Mesenchymal stem cell (in vitro differentiated cells and primary cell): ENCODE measurements around the gene ACVR1.

Source experiments
- DNase-seq: peaks from one replicate; pipeline ENCODE4 v3.0.0-alpha.2; 2013
- H2AFZ ChIP-seq: one replicate; pipeline ENCODE4 v1.6.1; 2013; ENCODE audit warnings: low read depth, mild to moderate bottlenecking, control low read depth, inconsistent platforms, low read length, moderate library complexity
- H2AK5ac ChIP-seq: 2 replicates; pipeline ENCODE4 v1.6.1; 2013; ENCODE audit warnings: low read length, moderate library complexity, mild to moderate bottlenecking, inconsistent platforms; ENCODE audit not compliant: severe bottlenecking
- H2BK120ac ChIP-seq: one replicate; pipeline ENCODE4 v1.6.1; 2013; ENCODE audit warnings: low read depth, mild to moderate bottlenecking, inconsistent platforms, low read length, moderate library complexity
- H2BK12ac ChIP-seq, 2 experiments: one replicate each; pipeline ENCODE4 v1.6.1; 2013; ENCODE audit warnings: inconsistent platforms in 2 of 2, low read length in 2 of 2, mild to moderate bottlenecking in 2 of 2, moderate library complexity in 2 of 2, control low read depth in 1 of 2
- H2BK15ac ChIP-seq: one replicate; pipeline ENCODE4 v1.6.1; 2013; ENCODE audit warnings: mild to moderate bottlenecking, low read depth, inconsistent platforms; ENCODE audit not compliant: poor library complexity, severe bottlenecking
- H2BK5ac ChIP-seq: 2 replicates; pipeline ENCODE4 v1.6.1; 2013; ENCODE audit warnings: low read depth, mild to moderate bottlenecking, low read length, control low read depth, inconsistent platforms; ENCODE audit not compliant: poor library complexity, severe bottlenecking
- H3K14ac ChIP-seq, 2 experiments: one replicate each; pipeline ENCODE4 v1.6.1; 2013; ENCODE audit warnings: inconsistent platforms in 2 of 2, low read length in 2 of 2, control low read depth in 1 of 2, mild to moderate bottlenecking in 1 of 2, moderate library complexity in 1 of 2
- H3K18ac ChIP-seq, 2 experiments: one replicate each; pipeline ENCODE4 v1.6.1; 2013; ENCODE audit warnings: inconsistent platforms in 2 of 2, low read length in 2 of 2, control low read depth in 1 of 2, low read depth in 1 of 2, mild to moderate bottlenecking in 1 of 2
- H3K23ac ChIP-seq, 2 experiments: one replicate each; pipeline ENCODE4 v1.6.1; 2013; ENCODE audit warnings: inconsistent platforms in 2 of 2, low read length in 2 of 2, mild to moderate bottlenecking in 2 of 2, moderate library complexity in 2 of 2, control low read depth in 1 of 2
- H3K27ac ChIP-seq: 2 replicates; pipeline ENCODE4 v1.5.1; 2013; ENCODE audit warnings: mild to moderate bottlenecking, moderate library complexity, low read length, control low read depth, inconsistent platforms; ENCODE audit not compliant: poor library complexity, severe bottlenecking
- H3K27me3 ChIP-seq, 2 experiments: 2 replicates each; pipeline versions ENCODE4 v1.6.1 to v1.7.0; 2013; ENCODE audit warnings: low read length in 2 of 2, mild to moderate bottlenecking in 2 of 2, moderate library complexity in 2 of 2, control low read depth in 1 of 2, inconsistent platforms in 1 of 2; ENCODE audit not compliant: control insufficient read depth in 1 of 2, insufficient read depth in 1 of 2
- H3K36me3 ChIP-seq, 2 experiments: 2 replicates each; pipeline versions ENCODE4 v1.6.1 to v1.7.0; 2013; ENCODE audit warnings: low read length in 2 of 2, control low read depth in 1 of 2, inconsistent platforms in 1 of 2, low read depth in 1 of 2, mild to moderate bottlenecking in 1 of 2; ENCODE audit not compliant: insufficient read depth in 2 of 2, control insufficient read depth in 1 of 2
- H3K4ac ChIP-seq, 2 experiments: one replicate each; pipeline ENCODE4 v1.6.1; 2013; ENCODE audit warnings: inconsistent platforms in 2 of 2, low read length in 2 of 2, mild to moderate bottlenecking in 2 of 2, moderate library complexity in 2 of 2, control low read depth in 1 of 2, low read depth in 1 of 2
- H3K4me1 ChIP-seq: 2 replicates; pipeline ENCODE4 v1.6.1; 2013; ENCODE audit warnings: low read depth, low read length, control low read depth; ENCODE audit not compliant: control insufficient read depth, insufficient read depth
- H3K4me2 ChIP-seq: 2 replicates; pipeline ENCODE4 v1.6.1; 2013; ENCODE audit warnings: low read length, mild to moderate bottlenecking, inconsistent platforms; ENCODE audit not compliant: poor library complexity, severe bottlenecking
- H3K4me3 ChIP-seq, 2 experiments: 2 replicates each; pipeline versions ENCODE4 v1.5.1 to v1.7.0; 2013; ENCODE audit warnings: low read length in 2 of 2, mild to moderate bottlenecking in 2 of 2, control low read depth in 1 of 2, low read depth in 1 of 2; ENCODE audit not compliant: insufficient read depth in 1 of 2
- H3K79me1 ChIP-seq: replicated peaks from 2 replicates; pipeline ENCODE4 v1.6.1; 2013; ENCODE audit warnings: mild to moderate bottlenecking, control low read depth, low read length, inconsistent platforms; ENCODE audit not compliant: poor library complexity, severe bottlenecking
- H3K9ac ChIP-seq: 2 replicates; pipeline ENCODE4 v1.7.0; 2013; ENCODE audit warnings: mild to moderate bottlenecking, low read length, moderate library complexity
- H3K9me3 ChIP-seq: 2 replicates; pipeline ENCODE4 v1.7.0; 2013; ENCODE audit warnings: mild to moderate bottlenecking, low read length; ENCODE audit not compliant: control insufficient read depth
- H4K8ac ChIP-seq: one replicate; pipeline ENCODE4 v1.6.1; 2013; ENCODE audit warnings: inconsistent platforms, mild to moderate bottlenecking, low read length, moderate library complexity
- H4K91ac ChIP-seq: one replicate; pipeline ENCODE4 v1.6.1; 2013; ENCODE audit warnings: mild to moderate bottlenecking, low read length, inconsistent platforms
- WGBS: methylation state at CpG from one replicate; pipeline ENCODE4 v1.1.7; 2013; ENCODE audit warnings: mixed read lengths; 5-methylcytosine and 5-hydroxymethylcytosine counted together

The ACVR1 gene

DNA sequence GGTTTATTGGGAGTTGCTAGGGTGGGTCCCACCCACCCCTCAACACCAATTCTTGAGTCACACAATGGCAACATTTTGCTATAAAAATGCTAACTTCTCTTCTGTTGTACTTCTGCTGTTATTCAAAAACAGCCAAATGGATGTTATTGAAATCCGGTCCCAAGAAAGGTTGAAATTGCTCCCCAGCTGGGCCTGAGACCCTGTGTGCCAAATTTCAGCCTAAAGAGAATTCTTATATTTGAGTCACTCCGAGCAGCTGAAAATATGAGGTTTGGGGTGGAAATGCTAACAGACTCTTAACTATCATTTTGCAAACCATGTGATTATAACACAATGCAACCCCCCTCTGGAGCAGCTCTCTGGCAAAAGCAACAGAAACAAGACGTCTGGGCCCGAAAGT, 27.0 kb upstream of the ACVR1 start:
- 84% methylated on average over 3 of the region's 4 CpGs for WGBS
- Histone ChIP-seq H3K4ac (no peak overlapping the region), H3K9ac (peak overlapping the region; percentile 59)

GRCh38 chr2:157902692-157903091, 26.6 kb upstream of the ACVR1 start:
- no peaks in the 10 kb centered on the region for H3K79me1 ChIP-seq
- no peak overlapping the region for H2BK120ac ChIP-seq
- no peak overlapping the region for H3K4ac ChIP-seq
- no peak overlapping the region for H3K27ac ChIP-seq
- no peak overlapping the region for H2AK5ac ChIP-seq
- peak overlapping the region; percentile 59 for H3K9ac ChIP-seq
- no peaks in the 10 kb centered on the region for H3K27me3 ChIP-seq
- H3K36me3 ChIP-seq, result no peaks in the 10 kb centered on the region
- no peak overlapping the region for H3K4me2 ChIP-seq
- WGBS, result no CpG with 5 or more reads among the region's 1 CpG
- peaks cover 4% of the 10 kb centered on the region for H3K4me1 ChIP-seq
- no peak overlapping the region for H2AFZ ChIP-seq
- H3K4me3 ChIP-seq, result peak overlapping the region in 1 of 2 experiments; percentile 55
- H4K91ac ChIP-seq, result no peak overlapping the region
- H2BK12ac ChIP-seq, result no peak overlapping the region
- no peak overlapping the region for H2BK5ac ChIP-seq
- no peak overlapping the region for H4K8ac ChIP-seq
- no peak overlapping the region for H3K18ac ChIP-seq
- H3K9me3 ChIP-seq, result no peaks in the 10 kb centered on the region
- no peak for DNase-seq
- no peak overlapping the region for H3K23ac ChIP-seq
- H3K14ac ChIP-seq, result no peak overlapping the region
- no peak overlapping the region for H2BK15ac ChIP-seq

More for the DNA sequence above, 27.0 kb upstream of the ACVR1 start:
- no peak overlapping the region for H2BK120ac ChIP-seq
- H2BK12ac ChIP-seq, result no peak overlapping the region
- no peak overlapping the region for H4K91ac ChIP-seq
- H3K23ac ChIP-seq, result no peak overlapping the region
- no peak overlapping the region for H2BK5ac ChIP-seq
- H2AK5ac ChIP-seq, result no peak overlapping the region
- no peak overlapping the region for H3K14ac ChIP-seq
- H3K79me1 ChIP-seq, result no peaks in the 10 kb centered on the region
- H3K18ac ChIP-seq, result no peak overlapping the region
- H3K4me3 ChIP-seq, result peak overlapping the region in 1 of 2 experiments; percentile 55
- no peak overlapping the region for H2AFZ ChIP-seq
- H3K36me3 ChIP-seq, result no peaks in the 10 kb centered on the region
- H3K27me3 ChIP-seq, result no peaks in the 10 kb centered on the region
- no peak overlapping the region for H2BK15ac ChIP-seq
- H3K4me2 ChIP-seq, result no peak overlapping the region
- DNase-seq, result no peak
- no peak overlapping the region for H4K8ac ChIP-seq
- H3K4me1 ChIP-seq, result peaks cover 3% of the 10 kb centered on the region
- H3K27ac ChIP-seq, result no peak overlapping the region
- H3K9me3 ChIP-seq, result no peaks in the 10 kb centered on the region

- H2BK120ac ChIP-seq, result no peak overlapping the region
- no peak overlapping the region for H2BK5ac ChIP-seq
- H2BK12ac ChIP-seq, result no peak overlapping the region
- no peak overlapping the region for H3K23ac ChIP-seq
- H2BK15ac ChIP-seq, result no peak overlapping the region
- H3K4me3 ChIP-seq, result no peak overlapping the region
- peaks cover 5% of the 10 kb centered on the region for H3K4me1 ChIP-seq
- no peak overlapping the region for H4K8ac ChIP-seq
- no peaks in the 10 kb centered on the region for H3K9me3 ChIP-seq
- no peak overlapping the region for H3K4ac ChIP-seq
- no peak overlapping the region for H3K18ac ChIP-seq
- H3K36me3 ChIP-seq, result no peaks in the 10 kb centered on the region
- H2AK5ac ChIP-seq, result no peak overlapping the region
- no peak overlapping the region for H4K91ac ChIP-seq
- H2AFZ ChIP-seq, result no peak overlapping the region
- no peak overlapping the region for H3K4me2 ChIP-seq
- H3K27me3 ChIP-seq, result no peaks in the 10 kb centered on the region
- no peak for DNase-seq
- H3K9ac ChIP-seq, result no peak overlapping the region
- no peak overlapping the region for H3K27ac ChIP-seq
- no peaks in the 10 kb centered on the region for H3K79me1 ChIP-seq
- WGBS, result 63% methylated on average over 3 of the region's 3 CpGs
- H3K14ac ChIP-seq, result no peak overlapping the region
These were observed 25.2 kb upstream of the ACVR1 start for GRCh38 chr2:157901325-157901724.

DNA sequence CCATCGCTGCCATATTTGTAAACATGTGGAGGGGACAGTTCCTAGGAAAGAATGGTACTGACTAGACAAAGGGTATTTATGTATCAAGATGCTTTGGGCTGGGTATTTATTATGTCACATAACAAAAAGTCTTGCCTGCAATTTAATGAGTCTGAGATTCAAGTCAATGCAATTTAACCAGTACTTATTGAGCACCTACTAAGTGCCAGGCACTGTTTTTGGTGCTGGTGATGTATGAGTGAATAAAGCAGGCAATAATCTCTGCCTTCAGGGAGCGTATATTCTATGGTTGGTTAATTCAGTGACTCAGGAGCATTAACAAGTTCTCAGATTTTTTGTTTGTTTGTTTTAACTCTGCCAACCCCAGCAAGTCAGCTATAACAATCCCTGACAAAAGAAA, 24.6 kb upstream of the ACVR1 start:
- Histone ChIP-seq H4K8ac (no peak overlapping the region), H3K4ac (no peak overlapping the region), H2AK5ac (no peak overlapping the region), H3K36me3 (no peaks in the 10 kb centered on the region), H3K9ac (no peak overlapping the region), H3K27me3 (no peaks in the 10 kb centered on the region), H3K14ac (no peak overlapping the region), H3K18ac (no peak overlapping the region), H2BK5ac (no peak overlapping the region), H2BK15ac (no peak overlapping the region), H3K4me3 (no peak overlapping the region), H4K91ac (no peak overlapping the region), H2AFZ (no peak overlapping the region), H2BK120ac (no peak overlapping the region), H2BK12ac (no peak overlapping the region), H3K9me3 (no peaks in the 10 kb centered on the region), H3K4me2 (no peak overlapping the region), H3K4me1 (peaks cover 5% of the 10 kb centered on the region), H3K27ac (no peak overlapping the region), H3K79me1 (no peaks in the 10 kb centered on the region), H3K23ac (no peak overlapping the region)
- no peak for DNase-seq
- WGBS, result no CpG with 5 or more reads among the region's 2 CpGs
